Measurements from ENCODE around the gene SEPTIN5.
"Not testable (repeated sequence)": the region's sequence is repeated elsewhere in the genome, so short reads cannot be mapped to it uniquely, and the experiment has no call there.

The SEPTIN5 gene

GRCh38 chr22:19721330-19722177 is 7.3 kb downstream of the SEPTIN5 start:
- DNase-seq = no peak

- no peak for DNase-seq
These were observed 8.1 kb downstream of the SEPTIN5 start for GRCh38 chr22:19722178-19722981.

- no peak for DNase-seq
These were observed 8.6 kb downstream of the SEPTIN5 start for GRCh38 chr22:19722982-19723231.

GRCh38 chr22:19723232-19723982 is 9.1 kb downstream of the SEPTIN5 start, which contains the start of gene GP1BB:
Gene GP1BB (plus strand): TSS chr22:19723539. CDS start chr22:19723570, 31 bp downstream.
- DNase-seq = peak; percentile 16

- peak; percentile 30 for DNase-seq
These were observed 9.9 kb downstream of the SEPTIN5 start for GRCh38 chr22:19723983-19724827.

- DNase-seq = no peak
These were observed 10.8 kb downstream of the SEPTIN5 start for GRCh38 chr22:19724927-19725661.

GRCh38 chr22:19726064-19726788 is 11.9 kb downstream of the SEPTIN5 start:
- DNase-seq = not testable (repeated sequence)

- no peak for DNase-seq
These were observed 13.2 kb downstream of the SEPTIN5 start for GRCh38 chr22:19727310-19728150.

GRCh38 chr22:19728271-19728670 is 14.0 kb downstream of the SEPTIN5 start:
- DNase-seq = no peak

GRCh38 chr22:19728836-19729235 is 14.5 kb downstream of the SEPTIN5 start:
- DNase-seq = no peak

- DNase-seq = no peak
These were observed 15.2 kb downstream of the SEPTIN5 start for GRCh38 chr22:19729507-19729906.

GRCh38 chr22:19730198-19730597 is 15.9 kb downstream of the SEPTIN5 start:
- no peak for DNase-seq

- peak; percentile 71 for DNase-seq
These were observed 16.5 kb downstream of the SEPTIN5 start for GRCh38 chr22:19730655-19731360.

GRCh38 chr22:19731361-19732135 is 17.2 kb downstream of the SEPTIN5 start:
- DNase-seq = no peak

GRCh38 chr22:19732403-19733113 is 18.3 kb downstream of the SEPTIN5 start:
- DNase-seq = no peak

- DNase-seq = no peak
These were observed 19.5 kb downstream of the SEPTIN5 start for GRCh38 chr22:19733755-19734154.

GRCh38 chr22:19734163-19734562 is 19.9 kb downstream of the SEPTIN5 start:
- DNase-seq = no peak

- DNase-seq = no peak
These were observed 20.6 kb downstream of the SEPTIN5 start for GRCh38 chr22:19734837-19735382.
